ENCODE results near the gene ADCY4. TPM values are rescaled to one million over a fixed set of nuclear protein-coding genes. Genes with fewer than 3 reads are reported as not detected.

The ADCY4 gene
- total RNA-seq, 2 experiments from 2014 or later = 2.0 to 3.4 TPM

GRCh38 chr14:24337144-24337823 lies 2.4 kb upstream of the ADCY4 start:
- Histone ChIP-seq H3K4me3 (ENCODE audit: low read depth, low read length, poor library complexity, severe bottlenecking) (no peak overlapping the region), H3K79me2 (ENCODE audit: insufficient read depth, low read depth, low read length) (no peaks in the 10 kb centered on the region), H3K4me1 (ENCODE audit: insufficient read depth, low read length, poor library complexity, severe bottlenecking) (peaks cover 36% of the 10 kb centered on the region), H2AFZ (ENCODE audit: low read length) (no peak overlapping the region), H3K27ac (ENCODE audit: low read depth, low read length, poor library complexity, severe bottlenecking) (no peak overlapping the region), H3K4me2 (ENCODE audit: low read length) (no peak overlapping the region), H3K36me3 (ENCODE audit: insufficient read depth, low read length) (no peaks in the 10 kb centered on the region), H3K9me3 (ENCODE audit: low read length) (no peaks in the 10 kb centered on the region), H4K20me1 (ENCODE audit: insufficient read depth, low read length) (no peaks in the 10 kb centered on the region), H3K9me2 (ENCODE audit: insufficient read depth, low read length) (no peaks in the 10 kb centered on the region)
- ChIA-PET CTCF (ENCODE audit: unreplicated experiment) (interaction anchor here (3.6 kb wide), 1 partner anchor 94 kb away, joined by 16 read pairs; no protein-coding TSS in a partner anchor), POLR2A (no interaction called here)
- DNase-seq (ENCODE audit: low spot score) = no peak
- no TSS peak for BruUV-seq (replicated peaks)
- TF ChIP-seq EZH2phosphoT487 (IDR thresholded peaks at IDR 0.05; ENCODE audit: borderline replicate concordance, low read depth, low read length) (no peak), CTCF (conservative IDR thresholded peaks at IDR 0.05; ENCODE audit: low read length) (no peak)
- intact Hi-C loops (cut with micrococcal nuclease; ENCODE audit: unreplicated experiment) = loop anchor here (10.0 kb wide), 1 partner anchor 338 kb away; no protein-coding TSS in a partner anchor

DNA sequence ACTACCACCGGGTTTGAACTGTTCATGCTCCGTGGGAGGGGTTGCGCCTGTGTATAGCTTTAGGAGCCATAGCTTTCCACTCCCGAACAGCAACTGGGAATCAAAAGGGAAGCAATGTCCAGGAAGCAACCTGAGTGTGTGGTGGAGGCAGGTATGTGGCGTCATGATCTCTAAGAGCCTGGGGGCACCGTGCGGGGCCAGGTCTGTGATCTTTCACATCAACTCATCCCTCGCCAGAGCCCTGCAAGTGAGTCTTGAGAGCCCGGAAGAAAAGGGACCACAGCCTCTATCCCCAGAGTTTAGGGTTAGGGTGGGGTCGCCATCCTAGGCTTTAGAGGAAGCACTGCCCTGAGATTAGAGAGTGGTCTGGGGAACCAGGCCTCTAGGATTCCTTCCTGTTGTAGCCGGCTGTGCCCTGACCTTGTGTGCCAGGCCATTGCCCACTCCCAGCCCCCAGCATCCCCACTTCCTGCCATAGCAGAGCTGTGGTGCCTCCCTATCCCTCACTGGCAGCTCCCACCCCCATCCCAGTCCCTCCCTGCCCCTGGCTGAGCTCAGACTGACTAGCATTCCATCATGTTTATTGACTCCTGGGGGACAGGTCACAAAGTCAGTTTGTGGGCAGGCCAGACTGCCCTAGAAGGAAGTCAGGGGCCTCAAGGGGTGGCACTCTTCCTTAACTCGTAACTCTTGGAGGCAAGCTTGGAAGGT lies 745 bp upstream of the ADCY4 start:
- H3K4me1 ChIP-seq (ENCODE audit: insufficient read depth, low read length, poor library complexity, severe bottlenecking) = peaks cover 37% of the 10 kb centered on the region
- intact Hi-C loops (cut with micrococcal nuclease; ENCODE audit: unreplicated experiment) = loop anchor here (10.0 kb wide), 1 partner anchor 339 kb away; no protein-coding TSS in a partner anchor
- no peak overlapping the region for H3K4me3 ChIP-seq (ENCODE audit: low read depth, low read length, poor library complexity, severe bottlenecking)
- no peaks in the 10 kb centered on the region for H3K9me2 ChIP-seq (ENCODE audit: insufficient read depth, low read length)
- no peaks in the 10 kb centered on the region for H3K79me2 ChIP-seq (ENCODE audit: insufficient read depth, low read depth, low read length)
- H3K36me3 ChIP-seq (ENCODE audit: insufficient read depth, low read length) = no peaks in the 10 kb centered on the region
- ChIA-PET POLR2A (interaction anchor here (0.6 to 0.9 kb wide), 2 partner anchors 17 to 1772 kb away, joined by 3 read pairs; no protein-coding TSS in a partner anchor), CTCF (ENCODE audit: unreplicated experiment) (interaction anchor here (1.2 kb wide), 1 partner anchor 96 kb away, joined by 6 read pairs; no protein-coding TSS in a partner anchor)
- no peak overlapping the region for H3K4me2 ChIP-seq (ENCODE audit: low read length)
- DNase-seq (ENCODE audit: low spot score) = no peak
- H4K20me1 ChIP-seq (ENCODE audit: insufficient read depth, low read length) = no peaks in the 10 kb centered on the region
- H2AFZ ChIP-seq (ENCODE audit: low read length) = no peak overlapping the region
- BruUV-seq (replicated peaks) = no TSS peak
- H3K27ac ChIP-seq (ENCODE audit: low read depth, low read length, poor library complexity, severe bottlenecking) = no peak overlapping the region
- TF ChIP-seq CTCF (conservative IDR thresholded peaks at IDR 0.05; ENCODE audit: low read length) (no peak), EZH2phosphoT487 (IDR thresholded peaks at IDR 0.05; ENCODE audit: borderline replicate concordance, low read depth, low read length) (no peak)
- H3K9me3 ChIP-seq (ENCODE audit: low read length) = no peaks in the 10 kb centered on the region
